OCI-M2 (cell line): ENCODE results near the gene LIPH.
"Not testable (repeated sequence)": the region's sequence is repeated elsewhere in the genome, so short reads cannot be mapped to it uniquely, and the experiment has no call there.

ENCODE experiments used
- DNase-seq: peaks from one replicate; lab custom pipeline; 2025; ENCODE audit not compliant: unreplicated experiment; lab: John Stamatoyannopoulos, UW

The LIPH gene

GRCh38 chr3:185552358-185552877 is at the start of gene LIPH:
Gene LIPH, minus strand, starts transcription at chr3:185552588. Its CDS starts 117 bp downstream, at chr3:185552471.
- peak; percentile 39 for DNase-seq

GRCh38 chr3:185595526-185595925 is 43.1 kb upstream of the LIPH start:
- DNase-seq: no peak

DNA sequence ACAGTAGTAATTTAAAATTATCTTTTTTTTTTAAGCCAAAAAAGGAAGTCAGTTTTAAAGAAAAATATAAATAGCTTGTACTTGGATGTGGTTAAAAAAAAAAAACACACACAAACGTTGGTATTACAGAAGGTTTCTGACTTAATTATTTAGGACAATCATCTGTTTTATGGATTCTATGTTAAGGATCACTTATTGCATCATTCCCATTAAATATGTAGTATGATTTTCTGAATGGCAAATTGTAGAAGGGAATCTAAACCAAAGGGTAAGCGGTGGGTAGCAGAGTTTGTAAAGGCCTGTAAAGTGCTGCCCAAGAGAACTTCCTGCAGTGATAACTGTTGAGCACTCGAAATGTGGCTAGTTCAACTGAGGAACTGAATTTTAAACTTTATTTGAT is 41.7 kb upstream of the LIPH start:
- DNase-seq: no peak

- DNase-seq: no peak
Observed at GRCh38 chr3:185586686-185587039, 34.3 kb upstream of the LIPH start.

- DNase-seq: peak; percentile 89
Observed at GRCh38 chr3:185585859-185586685, 33.7 kb upstream of the LIPH start, which contains the start of gene SENP2. Gene SENP2, plus strand, starts transcription at chr3:185586295. Its CDS starts 119 bp downstream, at chr3:185586414.

DNA sequence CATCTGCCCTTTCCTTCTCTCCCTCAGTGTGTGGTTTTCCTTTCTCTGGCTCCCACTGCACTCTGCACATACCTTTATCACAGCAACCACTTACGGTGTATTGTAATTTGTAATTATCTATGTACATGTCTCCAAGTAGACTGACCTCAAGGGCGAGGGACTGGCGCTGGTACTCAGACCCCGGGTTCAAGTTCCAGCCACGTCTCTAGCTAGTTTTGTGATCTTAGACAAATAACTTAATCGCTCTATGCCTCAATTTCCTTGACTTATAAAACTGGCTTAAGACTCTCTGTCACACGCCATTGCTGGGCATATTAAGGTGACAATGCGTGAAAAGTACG is 33.1 kb upstream of the LIPH start:
- DNase-seq: no peak

GRCh38 chr3:185584686-185585085 is 32.3 kb upstream of the LIPH start:
- no peak for DNase-seq

- DNase-seq: no peak
Observed at GRCh38 chr3:185583925-185584324, 31.5 kb upstream of the LIPH start.

- DNase-seq: no peak
Observed at GRCh38 chr3:185582871-185583270, 30.5 kb upstream of the LIPH start.

DNA sequence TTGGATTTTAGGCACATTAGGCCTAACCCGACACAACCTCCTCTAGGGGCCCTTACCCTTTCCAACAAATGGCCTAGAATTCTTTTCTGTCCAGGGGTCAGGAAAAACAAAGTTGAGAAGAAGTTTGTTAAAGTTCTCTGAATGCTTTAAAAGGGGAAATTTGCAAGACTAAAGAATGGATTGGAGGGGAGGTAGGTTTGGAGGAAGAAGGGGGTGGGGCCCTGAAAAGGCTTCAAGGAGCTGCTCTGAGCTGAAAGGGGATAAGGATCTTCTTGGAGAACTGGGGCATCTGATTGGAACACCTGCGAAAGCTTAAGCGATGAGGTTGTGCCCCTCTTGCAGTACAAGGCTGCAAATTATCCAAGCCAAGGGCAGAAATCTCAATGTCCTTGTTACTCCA is 29.8 kb upstream of the LIPH start:
- no peak for DNase-seq

- peak; percentile 68 for DNase-seq
Observed at GRCh38 chr3:185575108-185575869, 22.9 kb upstream of the LIPH start.

DNA sequence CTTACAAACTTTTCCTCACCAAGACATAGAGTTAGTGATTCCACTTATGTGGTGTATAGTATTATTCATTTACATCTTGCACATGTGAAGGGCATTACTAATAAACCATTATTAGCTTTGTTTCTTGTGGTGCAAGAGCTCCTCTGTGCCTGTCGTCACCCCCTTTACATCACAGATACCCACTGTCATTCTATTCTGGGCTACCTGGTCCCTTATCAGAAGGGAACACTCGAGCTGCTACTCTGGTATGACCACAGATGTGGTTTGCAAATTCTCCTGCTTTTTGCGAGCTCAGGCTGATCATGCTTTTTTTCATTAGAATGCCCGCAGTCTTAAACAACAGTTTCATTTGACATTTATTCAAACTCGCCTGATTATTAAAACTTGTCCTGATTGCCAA is 19.8 kb upstream of the LIPH start:
- DNase-seq: no peak

GRCh38 chr3:185561958-185562357 is 9.6 kb upstream of the LIPH start:
- DNase-seq: no peak

GRCh38 chr3:185561374-185561943 is 9.1 kb upstream of the LIPH start:
- no peak for DNase-seq

GRCh38 chr3:185560676-185561075 is 8.3 kb upstream of the LIPH start:
- no peak for DNase-seq

DNA sequence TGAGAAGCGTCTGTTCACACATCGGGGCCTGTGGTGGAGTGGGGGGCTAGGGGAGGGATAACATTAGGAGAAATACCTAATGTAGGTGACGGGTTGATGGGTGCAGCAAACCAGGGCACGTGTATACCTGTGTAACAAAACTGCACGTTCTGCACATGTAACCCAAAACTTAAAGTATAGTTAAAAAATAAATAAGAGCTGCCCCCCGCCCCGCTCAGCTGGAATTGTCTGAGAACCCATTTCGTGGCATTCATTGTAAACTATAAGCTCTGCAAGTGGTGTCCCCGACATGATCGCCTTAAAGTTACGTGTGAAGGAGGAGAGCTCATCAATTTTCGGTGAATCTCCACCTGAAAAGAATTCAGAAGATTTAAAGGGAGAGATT is 7.3 kb upstream of the LIPH start:
- DNase-seq: no peak

DNA sequence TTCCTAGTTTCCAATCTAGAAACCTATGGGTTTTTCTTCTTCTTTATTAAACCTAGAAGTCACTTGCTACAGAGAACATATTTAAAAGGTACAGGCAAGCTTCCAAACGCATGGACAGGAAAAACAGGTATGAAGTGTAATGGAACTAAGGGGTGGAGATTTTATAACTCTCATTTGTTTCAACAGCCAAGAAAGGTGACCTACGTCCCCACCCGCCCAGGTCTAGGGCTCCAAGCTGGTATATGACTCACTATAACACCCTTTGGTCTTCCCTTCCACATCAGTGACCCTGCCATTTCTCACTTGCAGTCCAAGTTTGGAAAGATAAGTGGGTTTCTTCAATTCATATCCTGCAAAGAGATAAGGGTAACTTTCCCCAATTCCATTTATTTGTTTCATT is 6.0 kb upstream of the LIPH start:
- DNase-seq: no peak

GRCh38 chr3:185556640-185557039 is 4.3 kb upstream of the LIPH start:
- DNase-seq: not testable (repeated sequence)

- DNase-seq: no peak
Observed at GRCh38 chr3:185555860-185556347, 3.5 kb upstream of the LIPH start.

GRCh38 chr3:185555101-185555501 is 2.7 kb upstream of the LIPH start:
- DNase-seq: no peak

DNA sequence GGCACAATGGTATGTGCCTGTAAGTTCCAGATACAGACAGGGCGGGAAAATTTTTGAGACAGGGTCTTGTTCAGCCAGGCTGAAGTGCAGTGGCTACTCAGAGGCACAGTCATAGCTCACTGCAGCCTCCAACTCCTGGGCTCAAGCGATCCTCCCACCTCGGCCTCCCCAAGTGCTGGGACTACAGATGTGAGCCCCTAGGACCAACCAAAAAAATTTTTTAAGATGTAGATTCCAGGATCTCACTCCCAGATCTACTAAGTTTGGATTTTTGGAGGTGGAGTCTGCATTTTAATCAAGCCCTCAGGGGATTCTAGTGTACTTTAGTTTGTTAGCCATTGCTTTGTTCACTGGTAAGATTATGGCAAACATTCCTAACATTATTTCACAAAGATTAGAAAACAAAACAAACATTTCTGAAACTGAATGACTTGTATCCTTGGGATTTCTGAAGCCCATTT is 2.7 kb downstream of the LIPH start:
- no peak for DNase-seq

- DNase-seq: no peak
Observed at GRCh38 chr3:185549122-185549521, 3.3 kb downstream of the LIPH start.
